DMS153 (cell line): Measurements from ENCODE around the gene IFITM10.
"Not testable (repeated sequence)": the region's sequence is repeated elsewhere in the genome, so short reads cannot be mapped to it uniquely, and the experiment has no call there.

ENCODE experiments used
- DNase-seq: peaks from one replicate; lab custom pipeline; 2025; lab: John Stamatoyannopoulos, UW

IFITM10 gene

GRCh38 chr11:1691878-1692707 lies 58.3 kb downstream of the IFITM10 start:
- DNase-seq: no peak

GRCh38 chr11:1691026-1691877 lies 59.1 kb downstream of the IFITM10 start:
- DNase-seq: no peak

GRCh38 chr11:1690167-1691025 lies 60.0 kb downstream of the IFITM10 start:
- no peak for DNase-seq

GRCh38 chr11:1689250-1690166 lies 60.9 kb downstream of the IFITM10 start:
- not testable (repeated sequence) for DNase-seq

- DNase-seq: not testable (repeated sequence)
Observed at GRCh38 chr11:1688336-1688947, 62.0 kb downstream of the IFITM10 start.

GRCh38 chr11:1686220-1686619 lies 64.2 kb downstream of the IFITM10 start:
- not testable (repeated sequence) for DNase-seq

- DNase-seq: not testable (repeated sequence)
Observed at GRCh38 chr11:1684886-1685874, 65.2 kb downstream of the IFITM10 start.

GRCh38 chr11:1683904-1684572 lies 66.4 kb downstream of the IFITM10 start:
- not testable (repeated sequence) for DNase-seq

GRCh38 chr11:1683216-1683615 lies 67.2 kb downstream of the IFITM10 start:
- not testable (repeated sequence) for DNase-seq
